OCI-LY7 (cell line): ENCODE results near the gene ANKS6. TPM values are rescaled to one million over a fixed set of nuclear protein-coding genes. Genes with fewer than 3 reads are reported as not detected.

Experiments
- BruUV-seq: library from RNA; stranded (reverse); fragments of 400-500 nt; replicated peaks from 2 replicates; lab custom pipeline; 2021; lab: Mats Ljungman, UMichigan
- CTCF ChIA-PET: fragments of 300-600 bp; sonication (Branson Sonifier 250); formaldehyde crosslinking; loops from one replicate; lab custom pipeline; 2022; ENCODE audit warnings: antibody characterized with exemption; ENCODE audit not compliant: unreplicated experiment; lab: Charles Lee
- POLR2A ChIA-PET: fragments of 300-600 bp; sonication (Branson Sonifier 250); formaldehyde crosslinking; loops from one replicate; lab custom pipeline; 2022; ENCODE audit warnings: antibody characterized with exemption; lab: Charles Lee
- DNase-seq: peaks from one replicate; pipeline ENCODE4 v3.0.0-alpha.2; 2015; ENCODE audit warnings: low spot score
- H2AFZ ChIP-seq: fragments of 200-600 bp; sonication (generic), shearing (Covaris generic); 2 replicates; pipeline ENCODE4 v1.6.1; 2014; ENCODE audit warnings: mild to moderate bottlenecking, antibody characterized with exemption, low read length, moderate library complexity
- H3K27ac ChIP-seq: fragments of 200-600 bp; sonication (generic); 2 replicates; pipeline ENCODE4 v1.5.1; 2014; ENCODE audit warnings: mixed run types, low read depth, mild to moderate bottlenecking, moderate library complexity, low read length, inconsistent platforms; ENCODE audit not compliant: poor library complexity, severe bottlenecking
- H3K36me3 ChIP-seq: fragments of 200-600 bp; sonication (generic); 2 replicates; pipeline ENCODE4 v1.6.1; 2014; ENCODE audit warnings: mild to moderate bottlenecking, antibody characterized with exemption, low read length, moderate library complexity, mixed read lengths; ENCODE audit not compliant: insufficient read depth
- H3K4me1 ChIP-seq: fragments of 200-600 bp; sonication (generic); 2 replicates; pipeline ENCODE4 v1.5.1; 2014; ENCODE audit warnings: mild to moderate bottlenecking, low read length; ENCODE audit not compliant: insufficient read depth, poor library complexity, severe bottlenecking
- H3K4me2 ChIP-seq: fragments of 200-600 bp; sonication (generic); 2 replicates; pipeline ENCODE4 v1.6.1; 2014; ENCODE audit warnings: mild to moderate bottlenecking, low read length
- H3K4me3 ChIP-seq: fragments of 200-600 bp; sonication (generic); 2 replicates; pipeline ENCODE4 v1.5.1; 2014; ENCODE audit warnings: mild to moderate bottlenecking, low read depth, low read length; ENCODE audit not compliant: poor library complexity, severe bottlenecking
- H3K79me2 ChIP-seq: fragments of 200-600 bp; sonication (generic); 2 replicates; pipeline ENCODE4 v1.6.1; 2016; ENCODE audit warnings: low read depth, mild to moderate bottlenecking, low read length, moderate library complexity, mixed read lengths; ENCODE audit not compliant: insufficient read depth
- H3K9me2 ChIP-seq: fragments of 200-600 bp; sonication (generic); 2 replicates; pipeline ENCODE4 v1.6.1; 2016; ENCODE audit warnings: mild to moderate bottlenecking, low read length, mixed read lengths; ENCODE audit not compliant: insufficient read depth
- H3K9me3 ChIP-seq: fragments of 200-600 bp; sonication (generic); 2 replicates; pipeline ENCODE4 v1.6.1; 2014; ENCODE audit warnings: mild to moderate bottlenecking, mixed run types, low read length, mixed read lengths
- H4K20me1 ChIP-seq: fragments of 200-600 bp; sonication (generic); 2 replicates; pipeline ENCODE4 v1.6.1; 2014; ENCODE audit warnings: mild to moderate bottlenecking, antibody characterized with exemption, low read length, moderate library complexity, mixed read lengths; ENCODE audit not compliant: insufficient read depth
- CTCF ChIP-seq: fragments of 200-600 bp; sonication (generic); conservative IDR thresholded peaks from 2 replicates; pipeline ENCODE4 v1.5.1; 2014; ENCODE audit warnings: mild to moderate bottlenecking, antibody characterized with exemption, low read length, moderate library complexity, mixed read lengths
- EZH2phosphoT487 ChIP-seq: fragments of 200-600 bp; sonication (generic); IDR thresholded peaks from 2 replicates; pipeline ENCODE4 v1.6.1; 2018; ENCODE audit warnings: low read depth, borderline replicate concordance, mild to moderate bottlenecking, mixed run types, antibody characterized with exemption, low read length, moderate library complexity, mixed read lengths
- intact Hi-C: fragments of 100-400 bp; cut with micrococcal nuclease; formaldehyde crosslinking; loops from one replicate; pipeline ENCODE4 v1.10.0; 2022; ENCODE audit not compliant: unreplicated experiment
- total RNA-seq, 2 experiments: library from RNA; depleted of rRNA in 1 of 2; stranded (reverse); fragments of >200 nt in 1 of 2; shearing (Covaris generic) in 1 of 2; gene quantifications; 2 replicates each; pipeline ENCODE4 v1.2.3, GENCODE V29; 2014 to 2022

Gene ANKS6
- total RNA-seq, 2 experiments from 2014 or later = 22.2 to 28.5 TPM

DNA sequence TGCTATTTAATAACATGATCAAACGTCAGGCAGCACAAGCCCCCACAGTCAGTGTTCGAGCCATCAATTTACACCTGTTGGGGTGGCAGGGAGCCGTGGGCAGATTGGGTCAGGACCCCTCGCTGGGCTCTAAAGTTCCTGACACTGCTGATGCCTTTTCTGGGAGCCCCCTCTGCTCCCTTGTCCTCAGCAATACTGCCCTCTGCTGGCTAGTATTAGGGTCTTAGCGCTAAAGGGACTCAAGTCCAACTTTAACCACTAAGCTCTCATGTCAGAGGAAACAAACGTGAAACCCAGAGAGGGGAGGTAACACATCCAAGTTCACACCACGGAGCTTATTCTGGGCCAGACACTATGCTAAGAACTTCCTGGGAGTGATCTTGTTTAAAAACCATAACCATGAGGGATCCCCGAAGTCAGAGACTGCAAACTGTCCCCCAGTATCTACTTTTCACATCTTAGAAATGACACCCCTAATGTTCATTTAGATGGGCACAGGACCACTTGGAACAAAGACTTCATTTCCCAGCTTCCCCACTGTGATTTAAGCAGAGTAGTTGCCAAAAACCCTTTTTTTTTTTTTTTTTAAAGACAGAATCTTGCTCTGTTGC is 20.4 kb downstream of the ANKS6 start:
- Histone ChIP-seq H3K36me3 (peaks cover 9% of the 10 kb centered on the region; the same call in 1 of the 2 replicates), H4K20me1 (no peaks in the 10 kb centered on the region), H2AFZ (no peak overlapping the region), H3K27ac (no peak overlapping the region), H3K9me2 (no peaks in the 10 kb centered on the region), H3K79me2 (no peaks in the 10 kb centered on the region), H3K4me2 (no peak overlapping the region), H3K4me3 (no peak overlapping the region), H3K4me1 (no peaks in the 10 kb centered on the region), H3K9me3 (no peaks in the 10 kb centered on the region)
- BruUV-seq = no TSS peak
- intact Hi-C loops = loop anchor here (1.0 to 2.0 kb wide), 2 partner anchors 239 to 461 kb away; no protein-coding TSS in a partner anchor
- peak; percentile 72 for DNase-seq
- ChIA-PET CTCF (interaction anchor here (0.6 kb wide), 1 partner anchor 206 kb away, joined by 3 read pairs; no protein-coding TSS in a partner anchor), POLR2A (interaction anchor here (0.5 to 0.6 kb wide), 2 partner anchors 459 to 1580 kb away, joined by 3 read pairs; no protein-coding TSS in a partner anchor)
- peak; percentile 90 for TF ChIP-seq CTCF
- TF ChIP-seq EZH2phosphoT487 = no peak

GRCh38 chr9:98774746-98775145 is 21.6 kb downstream of the ANKS6 start:
- POLR2A ChIA-PET = interaction anchor here (0.7 to 1.0 kb wide), 2 partner anchors 27 to 51 kb away, joined by 3 read pairs; no protein-coding TSS in a partner anchor

More at GRCh38 chr9:98774746-98775145, 21.6 kb downstream of the ANKS6 start:
- Histone ChIP-seq H3K27ac (no peak overlapping the region), H3K4me3 (no peak overlapping the region), H3K4me1 (no peaks in the 10 kb centered on the region), H3K9me3 (no peaks in the 10 kb centered on the region), H3K36me3 (peaks cover 9% of the 10 kb centered on the region; the same call in 1 of the 2 replicates), H3K79me2 (no peaks in the 10 kb centered on the region), H3K4me2 (no peak overlapping the region), H4K20me1 (no peaks in the 10 kb centered on the region), H2AFZ (no peak overlapping the region), H3K9me2 (no peaks in the 10 kb centered on the region)
- no TSS peak for BruUV-seq
- intact Hi-C loops = no loop called here
- CTCF ChIA-PET = interaction anchor here (0.7 kb wide), 1 partner anchor 459 kb away, joined by 4 read pairs; no protein-coding TSS in a partner anchor
- TF ChIP-seq EZH2phosphoT487 (no peak), CTCF (peak; percentile 76)
- no peak for DNase-seq
